Chondrocyte (in vitro differentiated cells): ENCODE results near the gene RAB40C. TPM values are rescaled to one million over a fixed set of nuclear protein-coding genes. Genes with fewer than 3 reads are reported as not detected.

Experiments used
- DNase-seq: peaks from one replicate; pipeline ENCODE4 v3.0.0; 2021; ENCODE audit warnings: mixed read lengths, low spot score
- H3K27ac Mint-ChIP-seq: one replicate; pipeline ENCODE4 v1.8.0; 2021; ENCODE audit warnings: mild to moderate bottlenecking, moderate library complexity, mixed read lengths; ENCODE audit not compliant: unreplicated experiment
- H3K27me3 Mint-ChIP-seq: 2 replicates; pipeline ENCODE4 v1.8.0; 2021; ENCODE audit warnings: low read depth, mixed read lengths
- H3K36me3 Mint-ChIP-seq: 2 replicates; pipeline ENCODE4 v1.8.0; 2021; ENCODE audit warnings: low read depth, mixed read lengths
- H3K4me1 Mint-ChIP-seq: 2 replicates; pipeline ENCODE4 v1.8.0; 2021; ENCODE audit warnings: low read depth, mild to moderate bottlenecking, mixed read lengths
- H3K4me3 Mint-ChIP-seq: one replicate; pipeline ENCODE4 v1.8.0; 2021; ENCODE audit warnings: mild to moderate bottlenecking, moderate library complexity, mixed read lengths; ENCODE audit not compliant: unreplicated experiment
- H3K9me3 Mint-ChIP-seq: 2 replicates; pipeline ENCODE4 v1.8.0; 2021; ENCODE audit warnings: low read depth, mixed read lengths
- total RNA-seq: library from RNA; stranded (reverse); gene quantifications from 3 replicates; pipeline ENCODE4 v1.2.1, GENCODE V29; 2021
- TF ChIP-seq, protein P1 (sequence below): fragments of 200-600 bp; sonication (generic); IDR thresholded peaks from 2 replicates; pipeline ENCODE4 v1.5.0; 2021; ENCODE audit warnings: antibody characterized with exemption, mild to moderate bottlenecking, moderate library complexity

The RAB40C gene
- total RNA-seq, 1 donor from 2014 or later, result 19.6 TPM

DNA sequence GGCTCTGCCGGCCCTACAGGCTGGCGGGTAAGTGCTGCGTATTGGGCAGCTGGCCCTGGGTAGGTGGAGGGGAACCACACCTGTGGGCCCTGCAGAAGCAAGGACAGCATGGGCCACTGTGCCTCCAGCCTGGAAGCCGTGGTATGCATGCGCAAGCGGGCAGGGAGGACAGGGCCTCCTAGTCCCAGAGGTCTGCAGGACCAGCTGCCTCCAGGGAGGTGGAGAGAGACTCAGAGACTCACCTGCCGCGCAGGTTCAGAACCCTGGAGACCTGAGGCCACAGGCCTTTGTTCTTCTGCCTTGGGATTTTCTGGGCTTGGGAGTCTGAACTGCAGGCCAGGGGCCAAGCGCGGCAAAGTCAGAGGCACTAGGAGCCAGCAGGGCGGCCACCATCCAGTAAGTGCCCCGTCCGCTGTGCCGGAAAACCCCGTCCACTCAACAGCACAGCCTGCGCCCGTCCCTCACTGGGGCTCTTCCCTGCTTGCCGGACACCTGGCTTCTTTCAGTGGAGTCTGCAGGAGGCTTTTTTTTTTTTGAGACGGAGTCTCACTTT, 8.8 kb upstream of the RAB40C start:
- H3K4me1 Mint-ChIP-seq, result peaks cover 9% of the 10 kb centered on the region
- TF ChIP-seq, protein P1, sequence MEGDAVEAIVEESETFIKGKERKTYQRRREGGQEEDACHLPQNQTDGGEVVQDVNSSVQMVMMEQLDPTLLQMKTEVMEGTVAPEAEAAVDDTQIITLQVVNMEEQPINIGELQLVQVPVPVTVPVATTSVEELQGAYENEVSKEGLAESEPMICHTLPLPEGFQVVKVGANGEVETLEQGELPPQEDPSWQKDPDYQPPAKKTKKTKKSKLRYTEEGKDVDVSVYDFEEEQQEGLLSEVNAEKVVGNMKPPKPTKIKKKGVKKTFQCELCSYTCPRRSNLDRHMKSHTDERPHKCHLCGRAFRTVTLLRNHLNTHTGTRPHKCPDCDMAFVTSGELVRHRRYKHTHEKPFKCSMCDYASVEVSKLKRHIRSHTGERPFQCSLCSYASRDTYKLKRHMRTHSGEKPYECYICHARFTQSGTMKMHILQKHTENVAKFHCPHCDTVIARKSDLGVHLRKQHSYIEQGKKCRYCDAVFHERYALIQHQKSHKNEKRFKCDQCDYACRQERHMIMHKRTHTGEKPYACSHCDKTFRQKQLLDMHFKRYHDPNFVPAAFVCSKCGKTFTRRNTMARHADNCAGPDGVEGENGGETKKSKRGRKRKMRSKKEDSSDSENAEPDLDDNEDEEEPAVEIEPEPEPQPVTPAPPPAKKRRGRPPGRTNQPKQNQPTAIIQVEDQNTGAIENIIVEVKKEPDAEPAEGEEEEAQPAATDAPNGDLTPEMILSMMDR, result no peak
- no peak overlapping the region for H3K4me3 Mint-ChIP-seq
- no peaks in the 10 kb centered on the region for H3K27me3 Mint-ChIP-seq
- peaks cover 1% of the 10 kb centered on the region for H3K36me3 Mint-ChIP-seq
- H3K9me3 Mint-ChIP-seq, result no peaks in the 10 kb centered on the region
- H3K27ac Mint-ChIP-seq, result no peak overlapping the region
- no peak for DNase-seq

DNA sequence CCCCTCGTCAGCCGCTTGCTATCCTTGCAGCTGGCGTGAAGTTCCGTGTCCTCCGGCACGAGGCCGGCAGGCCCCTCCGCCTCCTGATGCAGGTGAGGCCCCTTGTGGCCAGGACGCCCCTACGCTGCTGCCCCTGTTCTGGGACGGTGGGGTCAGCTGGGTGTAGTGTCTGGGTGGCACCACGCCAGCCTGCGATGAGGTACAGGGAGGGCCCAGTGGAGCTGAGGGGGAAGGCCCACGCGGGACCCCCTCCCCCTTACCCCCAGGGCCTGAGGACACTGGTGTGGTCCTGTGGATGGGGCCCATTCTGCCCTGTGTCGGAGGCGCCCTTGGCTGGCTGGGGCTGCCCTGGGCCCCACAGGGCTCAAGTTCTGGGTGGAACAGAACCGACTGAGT, 7.7 kb upstream of the RAB40C start:
- Mint-ChIP-seq H3K27me3 (no peaks in the 10 kb centered on the region), H3K4me1 (peaks cover 10% of the 10 kb centered on the region), H3K27ac (no peak overlapping the region), H3K36me3 (no peaks in the 10 kb centered on the region), H3K9me3 (no peaks in the 10 kb centered on the region), H3K4me3 (no peak overlapping the region)
- DNase-seq, result no peak
- TF ChIP-seq, protein P1, result no peak

GRCh38 chr16:582614-583331, 7.1 kb upstream of the RAB40C start:
- Mint-ChIP-seq H3K36me3 (no peaks in the 10 kb centered on the region), H3K4me3 (no peak overlapping the region)
- DNase-seq, result no peak

DNA sequence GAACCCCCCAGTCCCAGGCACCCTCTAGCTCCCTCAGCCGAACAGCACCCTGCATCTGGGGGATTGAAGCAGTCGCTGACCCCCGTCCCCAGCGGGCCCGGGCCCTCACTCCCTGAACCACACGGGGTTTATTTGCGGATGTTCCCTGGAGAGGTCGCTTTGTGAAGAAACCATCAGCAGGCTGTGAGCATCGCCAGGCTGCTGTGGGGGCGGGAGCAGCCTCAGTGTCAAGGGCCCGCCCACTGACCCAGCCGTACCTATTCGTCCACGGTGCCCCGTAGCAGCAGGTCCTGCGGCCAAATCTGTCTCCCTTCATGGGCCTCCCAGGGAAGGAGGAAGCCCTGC, 6.4 kb upstream of the RAB40C start:
- Mint-ChIP-seq H3K36me3 (no peaks in the 10 kb centered on the region), H3K9me3 (no peaks in the 10 kb centered on the region), H3K4me1 (peaks cover 22% of the 10 kb centered on the region), H3K27me3 (no peaks in the 10 kb centered on the region), H3K27ac (no peak overlapping the region), H3K4me3 (no peak overlapping the region)
- no peak for DNase-seq
- TF ChIP-seq, protein P1, result no peak

More at GRCh38 chr16:582614-583331, 7.1 kb upstream of the RAB40C start:
- no peaks in the 10 kb centered on the region for H3K27me3 Mint-ChIP-seq
- peaks cover 15% of the 10 kb centered on the region for H3K4me1 Mint-ChIP-seq
- TF ChIP-seq, protein P1, result no peak
- no peak overlapping the region for H3K27ac Mint-ChIP-seq
- H3K9me3 Mint-ChIP-seq, result no peaks in the 10 kb centered on the region

DNA sequence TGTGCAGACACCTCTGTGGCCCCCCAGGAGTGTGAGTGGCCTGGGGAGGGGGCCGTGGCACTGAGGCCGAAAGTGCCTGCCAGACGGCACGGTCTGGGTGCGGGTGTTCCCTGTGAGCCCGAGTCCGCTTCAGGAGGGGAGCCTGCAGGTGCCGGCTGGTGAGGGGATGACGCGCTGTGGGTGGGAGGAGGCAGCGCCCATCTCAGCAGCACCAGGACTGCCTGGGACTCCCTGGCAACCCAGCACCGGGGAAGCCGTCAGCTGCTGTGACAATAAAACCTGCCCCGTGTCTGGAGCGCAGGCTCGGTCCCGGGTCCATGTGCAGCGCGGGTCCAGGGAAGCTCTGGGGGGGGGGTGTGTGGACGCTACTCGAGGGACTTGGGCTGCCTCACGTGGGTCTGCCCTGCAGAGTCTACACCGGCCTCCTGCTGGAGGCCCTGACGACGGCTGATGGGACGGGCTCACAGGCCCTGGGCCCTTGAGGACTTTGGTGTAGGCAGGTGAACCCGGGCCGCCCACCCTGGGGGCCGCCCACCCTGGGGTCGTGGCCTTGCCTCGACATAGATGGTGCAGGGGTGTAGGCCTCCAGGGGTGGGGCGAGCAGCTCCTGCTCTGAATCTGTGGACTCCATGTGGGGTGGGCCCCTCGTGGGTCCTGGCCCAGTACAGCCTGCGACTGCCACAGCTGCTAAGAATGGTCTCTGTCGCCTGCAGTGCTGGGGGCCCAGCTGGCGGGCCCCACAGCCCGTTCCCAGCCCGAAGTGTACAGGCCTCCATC, 5.9 kb upstream of the RAB40C start:
- no peak overlapping the region for H3K4me3 Mint-ChIP-seq
- no peak overlapping the region for H3K27ac Mint-ChIP-seq
- DNase-seq, result no peak
- TF ChIP-seq, protein P1, result no peak
- no peaks in the 10 kb centered on the region for H3K9me3 Mint-ChIP-seq
- no peaks in the 10 kb centered on the region for H3K36me3 Mint-ChIP-seq
- no peaks in the 10 kb centered on the region for H3K27me3 Mint-ChIP-seq
- H3K4me1 Mint-ChIP-seq, result peaks cover 23% of the 10 kb centered on the region
